DOHH2 (cell line): ENCODE data around the gene SMG5.

Experiments used
- EZH2phosphoT487 ChIP-seq: fragments of 200-600 bp; sonication (generic); IDR thresholded peaks from 2 replicates; pipeline ENCODE4 v1.6.1; 2017; ENCODE audit warnings: borderline replicate concordance, mild to moderate bottlenecking, antibody characterized with exemption, low read length, moderate library complexity, mixed read lengths
- TF ChIP-seq, protein P1 (sequence below): fragments of 200-600 bp; sonication (generic); IDR thresholded peaks from one replicate; pipeline ENCODE4 v1.5.1; 2014; ENCODE audit warnings: antibody characterized with exemption, mild to moderate bottlenecking, low read depth, low read length; ENCODE audit not compliant: poor library complexity, severe bottlenecking

GRCh38 chr1:156270314-156270713, 12.3 kb downstream of the SMG5 start:
- TF ChIP-seq, protein P1, sequence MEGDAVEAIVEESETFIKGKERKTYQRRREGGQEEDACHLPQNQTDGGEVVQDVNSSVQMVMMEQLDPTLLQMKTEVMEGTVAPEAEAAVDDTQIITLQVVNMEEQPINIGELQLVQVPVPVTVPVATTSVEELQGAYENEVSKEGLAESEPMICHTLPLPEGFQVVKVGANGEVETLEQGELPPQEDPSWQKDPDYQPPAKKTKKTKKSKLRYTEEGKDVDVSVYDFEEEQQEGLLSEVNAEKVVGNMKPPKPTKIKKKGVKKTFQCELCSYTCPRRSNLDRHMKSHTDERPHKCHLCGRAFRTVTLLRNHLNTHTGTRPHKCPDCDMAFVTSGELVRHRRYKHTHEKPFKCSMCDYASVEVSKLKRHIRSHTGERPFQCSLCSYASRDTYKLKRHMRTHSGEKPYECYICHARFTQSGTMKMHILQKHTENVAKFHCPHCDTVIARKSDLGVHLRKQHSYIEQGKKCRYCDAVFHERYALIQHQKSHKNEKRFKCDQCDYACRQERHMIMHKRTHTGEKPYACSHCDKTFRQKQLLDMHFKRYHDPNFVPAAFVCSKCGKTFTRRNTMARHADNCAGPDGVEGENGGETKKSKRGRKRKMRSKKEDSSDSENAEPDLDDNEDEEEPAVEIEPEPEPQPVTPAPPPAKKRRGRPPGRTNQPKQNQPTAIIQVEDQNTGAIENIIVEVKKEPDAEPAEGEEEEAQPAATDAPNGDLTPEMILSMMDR, result no peak
- TF ChIP-seq EZH2phosphoT487, result no peak
